HG03045 (cell line): Measurements from ENCODE around the gene CELF4.

Source experiments
- ATAC-seq: cut with Tn5 transposase; IDR thresholded peaks from one replicate; pipeline ENCODE4 v1.9.1; 2021; ENCODE audit warnings: mild to moderate bottlenecking, moderate library complexity; ENCODE audit not compliant: unreplicated experiment

The CELF4 gene

GRCh38 chr18:37299471-37300304, 265.9 kb downstream of the CELF4 start:
- ATAC-seq = no peak

GRCh38 chr18:37298816-37299215, 266.8 kb downstream of the CELF4 start:
- ATAC-seq = no peak

- ATAC-seq = no peak
Measured at GRCh38 chr18:37297106-37297505, 268.5 kb downstream of the CELF4 start.

GRCh38 chr18:37294951-37295350, 270.6 kb downstream of the CELF4 start:
- ATAC-seq = no peak

GRCh38 chr18:37293359-37293758, 272.2 kb downstream of the CELF4 start:
- no peak for ATAC-seq

GRCh38 chr18:37289423-37289822, 276.2 kb downstream of the CELF4 start:
- no peak for ATAC-seq

GRCh38 chr18:37287601-37288000, 278.0 kb downstream of the CELF4 start:
- ATAC-seq = no peak

GRCh38 chr18:37286801-37287200, 278.8 kb downstream of the CELF4 start:
- no peak for ATAC-seq

- ATAC-seq = no peak
Measured at GRCh38 chr18:37285825-37286224, 279.8 kb downstream of the CELF4 start.

- no peak for ATAC-seq
Measured at GRCh38 chr18:37284260-37284659, 281.3 kb downstream of the CELF4 start.

GRCh38 chr18:37282386-37283037, 283.1 kb downstream of the CELF4 start:
- ATAC-seq = no peak

- no peak for ATAC-seq
Measured at GRCh38 chr18:37280701-37281393, 284.8 kb downstream of the CELF4 start.

- no peak for ATAC-seq
Measured at GRCh38 chr18:37277804-37278203, 287.8 kb downstream of the CELF4 start.

- ATAC-seq = no peak
Measured at GRCh38 chr18:37276111-37276890, 289.3 kb downstream of the CELF4 start.

GRCh38 chr18:37275237-37275741, 290.3 kb downstream of the CELF4 start:
- no peak for ATAC-seq

GRCh38 chr18:37274309-37275236, 291.0 kb downstream of the CELF4 start:
- no peak for ATAC-seq

GRCh38 chr18:37272841-37273240, 292.8 kb downstream of the CELF4 start:
- ATAC-seq = no peak

GRCh38 chr18:37272226-37272625, 293.4 kb downstream of the CELF4 start:
- ATAC-seq = no peak

- ATAC-seq = no peak
Measured at GRCh38 chr18:37270666-37271052, 294.9 kb downstream of the CELF4 start.
